Adrenal gland (tissue), 5 donors: ENCODE measurements around the gene HTRA3.

Source experiments
- CTCF ChIP-seq, 6 experiments: fragments of 450-650 bp in 4 of 6; fragments of 200-600 bp in 2 of 6; sonication (generic) in 1 of 6; IDR thresholded peaks; 1 replicate in 5 of 6; 2 replicates in 1 of 6; pipeline versions ENCODE4 v1.5.1 to v1.8.0; 2016 to 2021; ENCODE audit warnings: antibody characterized with exemption in 6 of 6, mild to moderate bottlenecking in 2 of 6, moderate library complexity in 1 of 6
- POLR2A ChIP-seq, 2 donors: fragments of 450-650 bp; IDR thresholded peaks; one replicate each; pipeline ENCODE4 v1.6.1; 2017; ENCODE audit warnings: antibody characterized with exemption in 2 of 2, mild to moderate bottlenecking in 2 of 2, moderate library complexity in 1 of 2
- donor health status: DM: no; HTN: no; CAD: no.

GRCh38 chr4:8312069-8312445, 42.5 kb downstream of the HTRA3 start:
- TF ChIP-seq CTCF (IDR thresholded peaks at IDR 0.05) (no peak), POLR2A (IDR thresholded peaks at IDR 0.05) (no peak)
